GM10248 (cell line): ENCODE measurements around the gene PROSER3.
A peak's percentile ranks its signal among the peaks of the same experiment; 100 is the strongest.

ENCODE experiments used
- CTCF ChIA-PET: fragments of 300-600 bp; sonication (Branson Sonifier 250); formaldehyde crosslinking; extraction: SDS; loops from one replicate; lab custom pipeline; 2021; ENCODE audit warnings: antibody characterized with exemption; lab: Yijun Ruan, JAX
- POLR2A ChIA-PET: fragments of 350-650 bp; sonication (Branson Sonifier 250); formaldehyde crosslinking; extraction: SDS; loops from one replicate; lab custom pipeline; 2020; ENCODE audit warnings: antibody characterized with exemption; lab: Yijun Ruan, JAX
- DNase-seq: peaks from one replicate; pipeline ENCODE4 v3.0.0; 2012; ENCODE audit errors: extremely low spot score
- CTCF ChIP-seq: IDR thresholded peaks from 2 replicates; pipeline ENCODE4 v1.5.1; 2012; ENCODE audit warnings: mild to moderate bottlenecking, low read depth; ENCODE audit errors: extremely low read depth, missing control alignments, control extremely low read depth

The PROSER3 gene

DNA sequence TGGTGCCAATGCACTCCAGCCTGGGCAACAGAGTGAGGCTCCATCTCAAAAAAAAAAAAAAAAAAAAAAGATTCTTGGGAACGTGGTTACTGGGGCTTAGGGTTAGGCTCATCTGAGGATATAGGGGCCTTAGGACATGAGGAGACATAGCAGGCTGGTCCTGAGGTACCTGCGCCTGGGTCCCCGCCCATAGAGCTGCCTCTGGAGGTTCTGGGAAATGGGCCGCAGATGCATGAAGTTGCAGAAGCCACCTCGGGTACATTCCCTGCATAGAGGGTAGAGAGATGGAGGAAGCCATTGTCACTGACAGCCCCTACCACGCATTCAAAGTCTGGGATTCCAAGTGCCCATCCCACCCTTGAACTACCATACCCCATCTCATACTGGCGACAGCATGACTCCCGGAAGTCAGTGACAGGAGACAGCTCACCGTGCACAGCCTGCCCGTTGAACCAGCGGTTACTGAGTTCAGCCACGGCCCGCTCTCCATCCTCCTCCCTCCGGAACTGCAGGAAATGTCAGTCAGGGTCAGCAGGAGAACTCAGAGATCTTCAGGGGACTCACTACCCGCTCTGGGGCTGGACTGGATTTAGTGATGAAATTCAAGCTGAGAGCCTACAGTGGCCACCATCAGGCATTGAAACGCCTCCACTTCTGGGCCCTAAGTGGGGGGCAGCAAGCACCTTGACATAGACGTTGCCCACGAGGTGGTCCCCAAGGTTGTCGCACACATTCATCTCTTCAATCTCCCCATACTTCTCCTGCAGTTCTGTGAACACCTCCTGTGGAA is 14.1 kb upstream of the PROSER3 start:
- POLR2A ChIA-PET, result interaction anchor here (0.6 to 1.0 kb wide), 4 partner anchors 21 to 48 kb away, joined by 3 to 15 read pairs (median 8); no protein-coding TSS in a partner anchor
- CTCF ChIA-PET, result interaction anchor here (1.0 to 2.1 kb wide), 7 partner anchors 12 to 188 kb away, joined by 3 to 8 read pairs (median 4); no protein-coding TSS in a partner anchor
- no peak for DNase-seq
- TF ChIP-seq CTCF, result no peak

DNA sequence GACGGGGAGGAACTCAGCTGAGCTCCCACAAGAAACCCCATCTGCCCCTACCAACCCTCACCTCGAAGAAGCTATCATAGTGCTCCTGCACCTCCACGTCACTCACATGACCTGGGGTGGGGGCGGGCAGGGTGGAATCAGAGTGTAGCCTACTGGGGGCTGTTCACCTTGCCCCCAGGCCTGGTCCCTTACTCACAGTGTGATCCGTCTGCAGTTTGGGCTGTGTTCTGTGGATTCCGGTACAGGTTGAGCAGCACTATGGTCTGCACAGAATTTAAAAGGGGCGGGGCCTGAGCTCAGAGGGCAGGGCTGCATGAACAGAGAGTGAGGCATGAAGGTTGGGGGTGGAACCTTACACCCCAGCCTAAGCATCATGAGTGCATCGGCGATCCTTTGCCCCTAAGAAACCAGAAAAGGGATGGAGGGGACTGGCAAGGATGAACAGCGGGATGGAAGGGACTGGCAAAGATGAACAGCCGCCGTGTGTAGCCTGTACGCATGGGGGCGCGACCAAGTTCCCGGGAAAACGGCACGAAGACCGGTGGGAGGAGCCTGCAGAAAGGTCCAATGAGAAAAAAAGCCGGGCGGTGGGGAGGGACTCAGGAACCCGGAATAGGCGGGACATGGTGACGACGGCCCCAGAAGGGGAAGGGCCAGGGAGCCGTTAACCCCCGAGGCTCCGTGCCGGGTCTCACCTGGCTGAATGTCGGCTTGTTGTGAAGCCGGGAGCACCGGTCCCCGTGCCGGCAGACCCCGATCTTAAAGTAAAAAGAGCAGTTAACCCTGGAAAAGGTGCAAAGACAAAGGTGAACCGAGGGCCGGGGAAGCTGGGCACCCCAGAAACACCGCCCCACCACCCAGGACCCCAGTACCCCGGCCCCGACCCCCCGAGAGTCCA is 13.3 kb upstream of the PROSER3 start:
- ChIA-PET CTCF (interaction anchor here (1.0 to 2.1 kb wide), 10 partner anchors 7 to 187 kb away, joined by 3 to 8 read pairs (median 4); no protein-coding TSS in a partner anchor), POLR2A (interaction anchor here (0.6 to 1.0 kb wide), 4 partner anchors 14 to 620 kb away, joined by 3 to 15 read pairs (median 4); no protein-coding TSS in a partner anchor)
- TF ChIP-seq CTCF, result peak; percentile 18
- DNase-seq, result peak; percentile 83

DNA sequence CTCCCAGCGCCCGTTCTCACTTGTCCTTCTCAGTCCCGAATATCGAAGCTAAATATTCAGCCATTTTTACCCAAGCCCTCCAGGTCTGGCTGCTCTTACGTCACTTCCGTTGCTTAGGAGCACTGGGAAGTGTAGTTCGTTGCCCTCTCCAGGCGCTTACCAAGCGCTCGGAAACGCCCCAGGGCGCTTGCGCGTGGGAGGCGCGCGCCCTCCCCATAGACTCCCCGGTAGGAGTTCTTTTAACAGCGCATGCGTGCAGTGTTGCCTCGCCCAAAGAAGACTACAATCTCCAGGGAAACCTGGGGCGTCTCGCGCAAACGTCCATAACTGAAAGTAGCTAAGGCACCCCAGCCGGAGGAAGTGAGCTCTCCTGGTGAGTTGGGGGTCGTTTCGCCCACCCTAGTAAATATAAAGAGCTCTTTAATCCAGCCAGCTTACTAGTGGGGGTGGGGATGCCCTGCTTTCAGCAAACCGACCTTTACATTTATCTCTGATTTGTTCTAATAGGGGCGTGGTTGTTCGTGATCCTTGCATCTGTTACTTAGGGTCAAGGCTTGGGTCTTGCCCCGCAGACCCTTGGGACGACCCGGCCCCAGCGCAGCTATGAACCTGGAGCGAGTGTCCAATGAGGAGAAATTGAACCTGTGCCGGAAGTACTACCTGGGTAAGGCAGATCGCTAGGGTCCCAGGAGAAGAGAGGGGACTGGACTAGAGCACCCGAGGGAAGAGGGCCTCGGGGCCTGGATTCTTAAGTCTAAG is 12.5 kb upstream of the PROSER3 start, which contains the start of the genes PSENEN and U2AF1L4:
TSS of gene PSENEN (plus strand) at position 324 of the 759 bp plus-strand sequence. CDS start at position 604, 280 bp downstream.
TSS of gene U2AF1L4 (minus strand) at position 91 of the 759 bp plus-strand sequence. CDS start at position 64, 27 bp downstream.
- ChIA-PET POLR2A (interaction anchor here (0.6 to 0.7 kb wide), 2 partner anchors 540 to 621 kb away, joined by 5 to 6 read pairs; no protein-coding TSS in a partner anchor), CTCF (interaction anchor here (0.8 to 2.1 kb wide), 9 partner anchors 8 to 187 kb away, joined by 3 to 8 read pairs (median 4); no protein-coding TSS in a partner anchor)
- TF ChIP-seq CTCF, result no peak
- DNase-seq, result peak; percentile 91

- no peak for TF ChIP-seq CTCF
- no peak for DNase-seq
- CTCF ChIA-PET, result interaction anchor here (0.8 to 2.6 kb wide), 5 partner anchors 9 to 185 kb away, joined by 3 to 8 read pairs (median 4); partner anchors contain the start of gene ARHGAP33
- POLR2A ChIA-PET, result interaction anchor here (0.6 kb wide), 1 partner anchor 541 kb away, joined by 5 read pairs; no protein-coding TSS in a partner anchor
Observed at GRCh38 chr19:35746087-35746462, 11.9 kb upstream of the PROSER3 start.

DNA sequence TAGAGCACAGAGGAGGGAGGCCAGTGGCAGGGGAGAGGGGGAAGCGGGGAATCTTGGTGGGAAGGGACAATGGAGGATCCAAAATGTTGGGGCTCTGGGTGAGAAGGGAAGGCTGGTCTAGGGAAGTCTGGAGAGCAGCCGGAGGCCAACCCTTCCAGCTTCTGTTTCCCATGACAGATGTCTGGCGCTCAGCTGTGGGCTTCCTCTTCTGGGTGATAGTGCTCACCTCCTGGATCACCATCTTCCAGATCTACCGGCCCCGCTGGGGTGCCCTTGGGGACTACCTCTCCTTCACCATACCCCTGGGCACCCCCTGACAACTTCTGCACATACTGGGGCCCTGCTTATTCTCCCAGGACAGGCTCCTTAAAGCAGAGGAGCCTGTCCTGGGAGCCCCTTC is 11.4 kb upstream of the PROSER3 start:
- DNase-seq, result no peak
- no peak for TF ChIP-seq CTCF
- ChIA-PET CTCF (interaction anchor here (2.6 kb wide), 1 partner anchor 28 kb away, joined by 6 read pairs; the partner anchor contains the start of gene ARHGAP33), POLR2A (interaction anchor here (0.7 kb wide), 1 partner anchor 605 kb away, joined by 3 read pairs; no protein-coding TSS in a partner anchor)
